Peyer's patch (tissue), 4 donors: ENCODE data around the gene COPG1. TPM values are rescaled to one million over a fixed set of nuclear protein-coding genes. Genes with fewer than 3 reads are reported as not detected.

Experiments used
- DNase-seq, 3 donors: peaks; one replicate each; pipeline ENCODE4 v3.0.0-alpha.2; 2017 to 2019
- H3K27ac ChIP-seq, 4 donors: fragments of 200-600 bp; sonication (generic); one replicate each; pipeline ENCODE4 v1.5.1; 2016 to 2019
- H3K27me3 ChIP-seq, 2 donors: fragments of 200-600 bp; sonication (generic); one replicate each; pipeline ENCODE4 v1.5.1; 2019
- H3K36me3 ChIP-seq, 3 donors: fragments of 200-600 bp; sonication (generic); one replicate each; pipeline ENCODE4 v1.5.1; 2016 to 2019
- H3K4me1 ChIP-seq, 4 donors: fragments of 200-600 bp; sonication (generic); one replicate each; pipeline ENCODE4 v1.5.1; 2016 to 2019
- H3K4me3 ChIP-seq, 4 donors: fragments of 200-600 bp; sonication (generic); 1 replicate in 3 of 4; 2 replicates in 1 of 4; pipeline ENCODE4 v1.5.1; 2016 to 2019; ENCODE audit warnings: mild to moderate bottlenecking in 1 of 4
- H3K9me3 ChIP-seq, 4 donors: fragments of 200-600 bp; sonication (generic); one replicate each; pipeline ENCODE4 v1.5.1; 2016 to 2019; ENCODE audit warnings: mild to moderate bottlenecking in 1 of 4
- CTCF ChIP-seq, 6 experiments: fragments of 450-650 bp in 4 of 6; fragments of 200-600 bp in 2 of 6; sonication (generic) in 1 of 6; IDR thresholded peaks; one replicate each; pipeline ENCODE4 v1.5.1; 2017 to 2019; ENCODE audit warnings: antibody characterized with exemption in 6 of 6, mild to moderate bottlenecking in 3 of 6, moderate library complexity in 1 of 6
- POLR2A ChIP-seq, 2 donors: fragments of 450-650 bp; IDR thresholded peaks; one replicate each; pipeline ENCODE4 v1.5.1; 2017; ENCODE audit warnings: antibody characterized with exemption in 2 of 2, mild to moderate bottlenecking in 2 of 2, moderate library complexity in 2 of 2
- total RNA-seq, 4 donors: library from RNA; depleted of rRNA; stranded (reverse); fragments of >200 nt; gene quantifications; one replicate each; pipeline ENCODE4 v1.1.0, GENCODE V29; 2016

COPG1 gene
- total RNA-seq, 4 donors from 2014 or later: 120 to 220 (median 176) TPM

- Histone ChIP-seq H3K4me3 (no peak overlapping the region), H3K9me3 (no peaks in the 10 kb centered on the region), H3K36me3 (peaks cover 0 to 71% (median 0%) of the 10 kb centered on the region in 3 donors), H3K27me3 (no peaks in the 10 kb centered on the region), H3K27ac (no peak overlapping the region), H3K4me1 (no peaks in the 10 kb centered on the region)
- no peak for DNase-seq
- no peak for TF ChIP-seq POLR2A (IDR thresholded peaks at IDR 0.05)
- no peak for TF ChIP-seq CTCF (IDR thresholded peaks at IDR 0.05)
These were observed 45.9 kb downstream of the COPG1 start for GRCh38 chr3:129295286-129295685.

GRCh38 chr3:129304146-129304961, 54.9 kb downstream of the COPG1 start:
- no peaks in the 10 kb centered on the region for H3K9me3 ChIP-seq
- no peak for TF ChIP-seq CTCF (IDR thresholded peaks at IDR 0.05)
- TF ChIP-seq POLR2A (IDR thresholded peaks at IDR 0.05): no peak
- no peak for DNase-seq
- peaks cover 0 to 57% (median 0%) of the 10 kb centered on the region in 3 donors for H3K36me3 ChIP-seq
- H3K4me3 ChIP-seq: no peak overlapping the region
- H3K27me3 ChIP-seq: no peaks in the 10 kb centered on the region
- H3K4me1 ChIP-seq: peaks cover 0 to 9% (median 0%) of the 10 kb centered on the region in 4 donors
- peak overlapping the region in 1 of 4 donors; percentile 25 for H3K27ac ChIP-seq

GRCh38 chr3:129304962-129305222, 55.5 kb downstream of the COPG1 start:
- Histone ChIP-seq H3K27ac (peak overlapping the region in 1 of 4 donors; percentile 25), H3K36me3 (peaks cover 0 to 54% (median 0%) of the 10 kb centered on the region in 3 donors)
- DNase-seq: no peak

GRCh38 chr3:129305592-129306091, 56.2 kb downstream of the COPG1 start:
- no peaks in the 10 kb centered on the region for H3K9me3 ChIP-seq
- H3K27me3 ChIP-seq: no peaks in the 10 kb centered on the region
- peaks cover 0 to 47% (median 0%) of the 10 kb centered on the region in 3 donors for H3K36me3 ChIP-seq
- peaks cover 0 to 9% (median 0%) of the 10 kb centered on the region in 4 donors for H3K4me1 ChIP-seq
- H3K27ac ChIP-seq: peak overlapping the region; percentile 23 to 65 (median 33)
- peak in 2 of 3 donors; percentile 66 to 84 for DNase-seq
- TF ChIP-seq CTCF (IDR thresholded peaks at IDR 0.05) (no peak), POLR2A (IDR thresholded peaks at IDR 0.05) (no peak)
- peak overlapping the region in 3 of 4 donors; percentile 29 to 34 (median 31) for H3K4me3 ChIP-seq

More at GRCh38 chr3:129304962-129305222, 55.5 kb downstream of the COPG1 start:
- no peak overlapping the region for H3K4me3 ChIP-seq
- peaks cover 0 to 9% (median 0%) of the 10 kb centered on the region in 4 donors for H3K4me1 ChIP-seq
- TF ChIP-seq POLR2A (IDR thresholded peaks at IDR 0.05): no peak
- TF ChIP-seq CTCF (IDR thresholded peaks at IDR 0.05): no peak
- H3K9me3 ChIP-seq: no peaks in the 10 kb centered on the region
- H3K27me3 ChIP-seq: no peaks in the 10 kb centered on the region

- H3K36me3 ChIP-seq: peaks cover 0 to 20% (median 0%) of the 10 kb centered on the region in 3 donors
- no peak overlapping the region for H3K4me3 ChIP-seq
- peaks cover 0 to 11% (median 0%) of the 10 kb centered on the region in 4 donors for H3K4me1 ChIP-seq
- H3K27ac ChIP-seq: no peak overlapping the region
- TF ChIP-seq CTCF (IDR thresholded peaks at IDR 0.05) (no peak), POLR2A (IDR thresholded peaks at IDR 0.05) (no peak)
- no peaks in the 10 kb centered on the region for H3K9me3 ChIP-seq
- H3K27me3 ChIP-seq: no peaks in the 10 kb centered on the region
- DNase-seq: no peak
These were observed 59.2 kb downstream of the COPG1 start for GRCh38 chr3:129308636-129309035.
